GM10847 (cell line): ENCODE measurements around the gene PIR.

Source experiments
- POLR2A ChIP-seq: IDR thresholded peaks from 2 replicates; pipeline ENCODE4 v1.6.1; 2011; ENCODE audit not compliant: insufficient read length; ENCODE audit errors: extremely low read depth

Gene PIR

DNA sequence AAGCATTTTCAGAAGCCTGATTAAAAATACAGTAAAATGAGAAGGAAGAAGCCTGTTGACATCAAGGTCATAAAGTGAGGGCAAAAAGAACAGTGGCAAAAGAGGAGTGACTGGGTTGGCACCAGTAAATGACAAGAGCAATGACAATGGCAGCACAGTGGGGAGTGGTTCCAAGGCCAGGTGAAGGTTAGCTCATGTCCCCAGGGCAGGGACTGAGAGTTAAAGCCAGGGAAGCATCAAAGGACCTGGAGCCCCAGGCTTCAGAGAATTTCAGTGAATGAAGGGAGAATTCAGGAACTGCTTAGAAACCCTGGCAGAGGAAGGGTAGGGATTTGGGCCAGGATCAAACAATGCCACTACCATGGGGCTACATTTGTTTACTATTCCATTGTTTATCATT is 149.0 kb downstream of the PIR start:
- TF ChIP-seq POLR2A, result no peak

GRCh38 chrX:15343075-15343476 is 150.1 kb downstream of the PIR start:
- TF ChIP-seq POLR2A, result no peak

DNA sequence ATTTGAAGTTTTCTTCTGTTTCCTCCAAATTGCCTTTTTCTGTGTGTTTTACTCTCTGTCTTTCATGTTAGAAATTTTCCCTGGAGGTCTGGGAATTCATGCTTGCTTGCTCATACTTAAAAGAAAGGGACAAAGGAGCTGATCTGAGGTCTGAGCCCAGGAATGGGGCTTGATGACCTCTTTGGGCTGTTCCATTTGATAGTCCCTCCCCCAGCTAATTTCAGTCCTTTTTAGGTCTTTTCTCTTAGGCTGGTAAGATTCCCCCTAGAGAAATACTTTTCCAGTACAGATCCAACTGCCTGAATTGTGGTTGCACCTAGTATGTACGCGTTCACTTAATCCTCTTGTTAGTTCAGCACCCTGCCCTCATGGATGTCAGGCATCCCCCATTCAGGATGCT is 152.3 kb downstream of the PIR start:
- TF ChIP-seq POLR2A, result no peak

DNA sequence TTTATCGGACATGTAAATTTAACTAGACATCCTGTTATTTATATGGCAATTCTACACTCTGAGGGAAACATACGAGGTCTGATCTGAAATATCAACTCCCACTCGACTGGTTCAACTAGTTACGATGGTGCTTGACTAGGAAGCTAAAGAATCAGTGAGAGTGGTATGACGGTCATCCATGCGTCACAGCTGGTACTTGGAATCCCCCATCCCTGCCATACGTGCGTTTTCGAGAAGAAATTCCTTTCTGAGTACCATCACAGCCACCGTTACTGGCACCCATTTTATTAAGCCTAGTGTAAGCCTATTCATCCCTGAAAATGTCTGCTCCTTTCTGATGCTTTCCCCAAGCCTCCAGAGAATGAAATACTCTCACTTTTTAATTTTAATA is 157.1 kb downstream of the PIR start:
- no peak for TF ChIP-seq POLR2A

GRCh38 chrX:15335135-15336022 is 157.8 kb downstream of the PIR start, which contains the start of gene PIGA:
Gene PIGA, minus strand, starts transcription at chrX:15335523. Its CDS starts 3,593 bp downstream, at chrX:15331930.
- TF ChIP-seq POLR2A, result peak; percentile 51
